ENCODE results near the gene DYRK2. TPM values are rescaled to one million over a fixed set of nuclear protein-coding genes. Genes with fewer than 3 reads are reported as not detected.

DYRK2 gene
- total and polyA plus RNA-seq, 2 donors (not counting 3 experiments of a cell fraction or from before 2014, with no cell fraction given) = 4.5 to 11.0 TPM

- H3K9me3 ChIP-seq (replicated peaks; ENCODE audit: control insufficient read depth, insufficient read depth, low read length) = no peaks in the 10 kb centered on the region
- H3K9me1 ChIP-seq (replicated peaks; ENCODE audit: control insufficient read depth, extremely low read depth, insufficient read depth, low read length) = no peaks in the 10 kb centered on the region
- H3K4me3 ChIP-seq (replicated peaks in 1 of 3; ENCODE audit: insufficient read depth in 1 of 3, low read depth in 1 of 3, low read length in 3 of 3) = no peak overlapping the region
- H3K27ac ChIP-seq (ENCODE audit: insufficient read depth, low read depth, low read length) = no peak overlapping the region
- TF ChIP-seq CTCF (IDR thresholded peaks at IDR 0.05; ENCODE audit: extremely low read depth in 1 of 2, insufficient read depth in 1 of 2, low read depth in 1 of 2, low read length in 2 of 2) = no peak
- no peak for TF ChIP-seq POLR2A (IDR thresholded peaks at IDR 0.05; ENCODE audit: low read depth, low read length)
- TF ChIP-seq EZH2 (IDR thresholded peaks at IDR 0.05; ENCODE audit: borderline replicate concordance, low read depth, low read length, severe bottlenecking) = no peak
- no peak for TF ChIP-seq JUN (IDR thresholded peaks at IDR 0.05; ENCODE audit: borderline replicate concordance, insufficient read depth, insufficient read length, low read depth)
- no peak for TF ChIP-seq MYC (IDR thresholded peaks at IDR 0.05; ENCODE audit: low read depth, low read length)
- TF ChIP-seq FOS (IDR thresholded peaks at IDR 0.05; ENCODE audit: borderline replicate concordance, insufficient read depth, low read length) = no peak
- no peak for TF ChIP-seq MAX (IDR thresholded peaks at IDR 0.05; ENCODE audit: insufficient read depth, insufficient read length)
- TF ChIP-seq POLR2AphosphoS5 (IDR thresholded peaks at IDR 0.05; ENCODE audit: insufficient read depth, low read depth, low read length) = no peak
- no peak for TF ChIP-seq GATA2 (IDR thresholded peaks at IDR 0.05; ENCODE audit: insufficient read depth, insufficient read length, low read depth, low read length)
- H3K36me3 ChIP-seq (ENCODE audit: control insufficient read depth in 2 of 2, extremely low read depth in 1 of 2, insufficient read depth in 2 of 2, low read length in 2 of 2) = no peaks in the 10 kb centered on the region
- CTCF ChIA-PET = no interaction called here
- POLR2A ChIA-PET = no interaction called here
- no TSS peak for BruUV-seq (replicated peaks)
- H3K9ac ChIP-seq (replicated peaks; ENCODE audit: extremely low read depth, insufficient read depth, low read length) = no peak overlapping the region
- no peaks in the 10 kb centered on the region for H3K27me3 ChIP-seq (ENCODE audit: control insufficient read depth in 2 of 2, insufficient read depth in 2 of 2, low read length in 2 of 2)
- H3K4me1 ChIP-seq (ENCODE audit: control insufficient read depth, extremely low read depth, insufficient read depth, low read length) = no peaks in the 10 kb centered on the region
- H3K79me2 ChIP-seq (ENCODE audit: control insufficient read depth, insufficient read depth, low read length) = no peaks in the 10 kb centered on the region
- dilution Hi-C loops (cut with MboI; ENCODE audit: extremely low pct_ligation_motif_present, low sequenced_read_pairs) = no loop called here
- no peak overlapping the region for H3K4me2 ChIP-seq (ENCODE audit: insufficient read depth, low read length)
- DNase-seq (ENCODE audit: low read depth, low spot score) = no peak
- no peaks in the 10 kb centered on the region for H4K20me1 ChIP-seq (replicated peaks; ENCODE audit: control insufficient read depth, extremely low read depth, insufficient read depth, low read length)
- no peak overlapping the region for H2AFZ ChIP-seq (ENCODE audit: low read depth, low read length)
- no peak for FAIRE-seq
- intact Hi-C loops (cut with micrococcal nuclease) = no loop called here
These were observed 26.6 kb upstream of the DYRK2 start for GRCh38 chr12:67621926-67622325.
